HG03039 (cell line): ENCODE data around the gene CNP.

Experiments used
- ATAC-seq: cut with Tn5 transposase; IDR thresholded peaks from one replicate; pipeline ENCODE4 v1.9.1; 2021; ENCODE audit warnings: mild to moderate bottlenecking, moderate library complexity; ENCODE audit not compliant: unreplicated experiment

Gene CNP

GRCh38 chr17:41972571-41973407 lies 6.2 kb downstream of the CNP start:
- ATAC-seq = no peak

GRCh38 chr17:41973408-41973811 lies 6.8 kb downstream of the CNP start:
- ATAC-seq = no peak

GRCh38 chr17:41974031-41974430 lies 7.4 kb downstream of the CNP start:
- ATAC-seq = no peak

- no peak for ATAC-seq
These were observed 8.1 kb downstream of the CNP start for GRCh38 chr17:41974658-41975057.

- ATAC-seq = no peak
These were observed 8.8 kb downstream of the CNP start for GRCh38 chr17:41975099-41976083.

GRCh38 chr17:41976142-41976768 lies 9.7 kb downstream of the CNP start:
- ATAC-seq = no peak

- no peak for ATAC-seq
These were observed 11.4 kb downstream of the CNP start for GRCh38 chr17:41977991-41978390.

GRCh38 chr17:41982026-41982760 lies 15.6 kb downstream of the CNP start:
- no peak for ATAC-seq

- ATAC-seq = no peak
These were observed 17.9 kb downstream of the CNP start for GRCh38 chr17:41984454-41984853.

GRCh38 chr17:41985919-41986318 lies 19.3 kb downstream of the CNP start:
- ATAC-seq = no peak

GRCh38 chr17:41986634-41987033 lies 20.0 kb downstream of the CNP start:
- no peak for ATAC-seq

- ATAC-seq = no peak
These were observed 21.0 kb downstream of the CNP start for GRCh38 chr17:41987642-41988041.

GRCh38 chr17:41988418-41988817 lies 21.8 kb downstream of the CNP start:
- no peak for ATAC-seq

- ATAC-seq = no peak
These were observed 23.3 kb downstream of the CNP start for GRCh38 chr17:41989702-41990419.

- no peak for ATAC-seq
These were observed 26.0 kb downstream of the CNP start for GRCh38 chr17:41992576-41992975.

- no peak for ATAC-seq
These were observed 30.2 kb downstream of the CNP start for GRCh38 chr17:41996855-41997164.

GRCh38 chr17:41998497-41998896 lies 31.9 kb downstream of the CNP start:
- no peak for ATAC-seq

GRCh38 chr17:42000413-42001133 lies 34.0 kb downstream of the CNP start:
- ATAC-seq = no peak

- ATAC-seq = no peak
These were observed 35.1 kb downstream of the CNP start for GRCh38 chr17:42001729-42002128.
